Measurements from ENCODE around the gene GMPR2.

DNA sequence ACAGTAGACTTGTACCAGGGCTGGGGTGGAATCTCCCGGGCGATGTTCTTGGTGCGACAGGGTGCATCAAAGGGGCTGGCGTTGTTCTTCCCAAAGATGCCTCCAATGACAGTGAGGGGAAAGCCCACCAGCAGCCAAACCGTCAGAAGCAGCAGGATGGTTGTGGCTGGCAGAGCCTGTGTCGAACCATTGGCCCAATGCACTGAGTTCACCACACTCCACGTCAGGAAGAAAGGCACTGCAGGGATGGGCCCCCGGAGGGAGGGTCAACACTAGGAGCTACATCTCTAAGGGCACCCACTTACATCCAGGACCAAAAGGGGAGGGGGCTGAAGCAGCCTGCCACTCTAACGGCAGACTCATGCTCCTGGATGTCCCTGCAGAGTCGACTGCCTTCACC, 42.3 kb upstream of the GMPR2 start:
- TF ChIP-seq CTCF (IDR thresholded peaks at IDR 0.05) (no peak), POLR2AphosphoS5 (IDR thresholded peaks at IDR 0.05) (no peak), POLR2A (IDR thresholded peaks at IDR 0.05) (no peak)
